Kasumi-1 (cell line): ENCODE measurements around the gene EVL.

Source experiments
- DNase-seq, 2 experiments: peaks; one replicate each; lab custom pipeline; 2025; lab: John Stamatoyannopoulos, UW

EVL gene

DNA sequence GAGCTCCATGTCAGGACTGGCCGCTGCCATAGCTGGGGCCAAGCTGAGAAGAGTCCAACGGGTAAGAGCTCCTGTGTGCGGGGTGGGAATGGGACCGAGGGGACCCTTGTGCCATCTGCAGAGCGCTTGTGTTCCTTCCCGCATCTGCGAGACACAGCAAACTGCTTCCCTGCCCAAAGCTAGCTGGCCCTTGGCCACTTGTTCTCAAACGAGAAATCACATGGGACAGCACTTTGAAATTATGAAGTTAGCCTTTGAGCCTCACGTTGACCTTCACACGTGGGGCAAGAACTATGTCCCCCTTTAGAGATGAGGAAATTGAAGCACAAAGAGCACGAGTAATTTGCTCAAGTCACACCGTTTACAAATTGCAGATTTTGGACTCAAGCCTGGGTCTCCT, 63.5 kb downstream of the EVL start:
- DNase-seq = no peak

DNA sequence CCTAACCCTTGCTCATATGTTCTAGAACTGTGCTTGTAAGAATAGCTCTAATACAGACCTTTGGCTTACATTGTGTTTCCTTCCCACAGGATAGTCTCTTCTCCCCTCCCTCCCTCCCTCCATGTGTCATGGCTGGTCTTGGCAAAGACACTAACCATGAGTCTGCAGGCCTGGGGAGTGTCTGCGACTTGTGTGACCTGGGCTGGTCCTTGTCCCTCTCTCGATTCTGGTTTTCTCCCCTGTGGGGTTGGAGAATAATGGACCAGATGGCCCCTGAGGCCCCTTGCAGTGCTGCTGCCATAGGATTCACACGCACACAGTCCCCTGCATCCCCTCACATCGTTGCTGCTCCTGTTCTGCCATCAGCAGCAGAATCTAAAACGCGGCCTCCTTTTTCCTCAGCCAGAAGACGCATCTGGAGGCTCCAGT, 64.0 kb downstream of the EVL start:
- DNase-seq = no peak

DNA sequence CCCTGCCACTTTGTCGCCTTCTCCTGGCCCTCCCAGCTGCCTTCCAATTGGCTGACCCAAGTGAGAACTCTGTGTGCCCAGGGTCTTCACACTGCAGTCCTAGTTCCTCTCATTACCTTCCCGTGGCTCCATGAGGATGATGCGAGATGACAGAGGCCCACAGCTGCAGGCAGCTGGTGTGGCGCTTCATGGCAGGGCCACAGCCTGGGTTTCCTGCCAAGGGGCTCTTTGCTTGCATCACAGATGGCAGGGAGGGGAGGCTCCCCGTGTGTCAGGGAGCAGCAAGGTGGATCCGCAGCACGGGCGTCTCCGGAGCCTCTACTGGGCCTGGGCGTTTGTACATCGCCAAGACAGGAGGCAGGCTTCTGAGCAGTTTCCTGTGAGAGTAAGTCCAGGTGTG, 65.3 kb downstream of the EVL start:
- DNase-seq = no peak

DNA sequence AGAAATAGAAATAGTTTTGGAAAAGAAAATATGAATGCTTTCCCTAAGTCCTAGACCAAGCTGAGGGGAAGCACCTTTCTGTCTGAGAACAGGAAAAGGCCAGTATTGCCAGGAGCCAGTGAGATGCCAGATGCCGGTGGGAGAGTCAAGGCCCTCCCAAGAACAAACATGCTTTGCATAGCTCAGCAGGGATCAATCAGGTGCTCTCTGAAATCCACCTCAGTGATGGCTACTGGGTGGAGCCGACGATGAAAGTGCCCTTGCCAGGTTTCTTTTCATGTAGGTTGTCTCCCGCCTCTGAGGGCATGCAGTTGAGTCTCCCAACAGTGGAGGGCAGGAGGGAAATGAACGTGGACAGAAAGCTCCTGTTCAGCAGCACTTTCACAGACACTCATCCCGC, 66.0 kb downstream of the EVL start:
- DNase-seq = no peak

DNA sequence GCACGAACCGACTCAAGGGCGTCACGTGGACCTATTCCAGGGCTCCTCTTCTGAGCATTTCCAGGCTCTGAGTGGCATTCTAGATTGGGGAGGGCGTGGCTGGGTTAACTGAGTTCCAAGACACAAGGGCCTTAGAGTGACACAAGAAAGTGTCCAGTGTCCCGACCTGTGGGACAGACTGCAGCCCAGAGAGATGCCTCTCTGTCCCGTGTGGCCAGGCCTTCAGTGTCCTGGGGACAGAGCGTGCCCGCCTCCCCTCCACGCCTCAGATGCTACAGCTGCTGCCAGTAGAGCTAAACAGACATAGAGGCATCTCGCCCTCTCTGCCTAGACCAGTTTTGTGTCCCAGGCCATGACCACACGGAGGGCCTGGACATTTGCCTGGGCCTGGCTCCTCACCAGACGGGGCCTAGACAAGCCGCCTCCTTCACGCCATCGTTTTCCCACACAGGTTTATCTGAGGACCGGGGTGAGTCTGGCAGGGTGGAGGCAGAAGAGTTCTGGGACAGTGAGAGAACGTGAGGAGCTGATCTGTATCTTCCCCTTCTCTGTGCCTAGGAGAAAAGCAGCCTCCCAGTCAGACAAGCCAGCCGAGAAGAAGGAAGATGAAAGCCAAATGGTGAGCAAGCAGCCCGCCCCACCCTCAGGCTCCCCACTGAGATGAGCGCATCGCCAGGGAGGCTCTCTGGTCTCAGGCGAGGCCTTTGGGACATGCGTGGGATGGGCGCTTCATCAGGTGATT, 67.1 kb downstream of the EVL start:
- DNase-seq = no peak

DNA sequence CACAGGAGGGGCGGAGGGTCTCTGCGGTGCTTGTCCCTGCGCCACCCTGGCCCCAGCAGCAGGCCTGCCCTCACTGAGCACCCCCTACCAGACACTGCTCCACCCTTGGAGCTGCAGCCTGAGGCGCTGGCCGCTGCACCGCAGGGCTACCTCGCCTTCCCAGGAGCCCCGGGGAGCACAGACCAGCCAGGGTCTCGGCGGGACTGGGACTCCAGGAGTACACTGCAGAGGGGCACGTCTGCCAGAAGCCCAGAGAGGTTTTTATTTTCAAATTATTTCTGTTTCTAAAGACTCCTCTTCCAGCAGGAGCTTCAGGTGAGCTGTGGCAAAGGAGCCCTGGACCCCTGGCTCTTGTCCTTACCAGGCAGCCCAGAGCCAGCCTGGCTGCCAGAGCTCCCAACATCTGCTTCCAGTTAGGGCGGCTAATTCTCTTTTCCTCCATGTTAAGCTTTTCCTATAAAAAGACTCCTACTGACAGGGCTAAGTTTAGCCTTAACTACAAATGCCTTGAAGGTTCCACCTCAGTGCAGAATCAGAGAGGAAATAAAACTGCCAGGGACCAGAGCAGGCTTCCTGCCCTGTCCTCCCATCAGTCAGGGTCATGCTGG, 67.8 kb downstream of the EVL start:
- DNase-seq = no peak

DNA sequence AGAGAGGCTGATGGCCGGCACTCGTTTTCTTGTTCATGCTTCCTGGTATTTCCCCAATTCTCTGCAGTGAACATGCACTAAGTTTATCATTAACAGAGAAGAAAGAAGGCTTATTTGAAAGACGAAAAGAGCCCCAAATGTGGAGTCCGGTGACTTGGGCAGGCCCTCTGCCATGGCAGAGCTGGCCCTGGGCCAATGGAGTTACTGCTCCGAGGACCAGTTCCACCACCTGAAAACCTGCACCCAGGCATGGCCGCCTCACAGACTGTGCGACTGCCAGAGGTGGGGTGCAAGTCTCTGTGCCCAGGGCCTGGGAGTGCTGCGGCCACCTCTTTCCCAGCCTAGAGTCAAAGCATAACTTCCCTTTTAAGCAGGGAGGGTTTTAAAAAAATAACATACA, 69.4 kb downstream of the EVL start:
- no peak for DNase-seq

DNA sequence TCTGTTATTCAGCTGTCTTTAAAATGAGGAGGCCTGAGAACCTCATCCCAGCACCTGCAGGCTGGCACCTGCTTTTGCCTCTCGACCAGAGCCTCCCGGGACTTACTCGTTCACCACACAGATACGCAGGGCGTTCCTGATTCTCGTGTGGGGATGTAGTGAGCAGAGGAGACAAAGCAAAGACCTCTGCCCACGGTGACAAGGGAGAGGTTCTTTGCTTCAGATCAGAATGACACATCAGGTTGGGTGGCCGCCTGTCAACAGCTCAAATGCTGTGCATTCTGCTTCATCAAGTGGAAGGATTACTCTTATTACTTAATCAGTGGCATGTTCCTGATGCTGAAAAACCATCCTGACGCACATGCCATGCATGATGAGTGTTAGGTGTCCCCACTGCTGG, 69.9 kb downstream of the EVL start:
- no peak for DNase-seq

DNA sequence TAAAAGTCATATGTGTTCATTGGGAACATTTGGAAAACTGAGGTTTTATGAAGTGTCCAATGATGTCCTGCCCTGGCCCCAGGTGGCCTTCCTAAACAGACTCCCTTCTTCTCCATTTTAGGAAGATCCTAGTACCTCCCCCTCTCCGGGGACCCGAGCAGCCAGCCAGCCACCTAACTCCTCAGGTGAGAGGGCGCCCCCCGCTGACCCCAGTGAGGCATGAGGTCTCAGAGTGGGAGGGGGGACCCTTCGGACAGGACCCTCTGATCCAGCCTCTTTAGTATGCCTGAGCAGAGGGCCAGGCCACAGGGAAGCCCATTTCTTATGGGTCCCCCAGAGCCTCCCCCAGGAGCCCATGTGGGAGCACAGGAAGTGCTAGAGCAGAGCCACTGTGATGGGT, 70.6 kb downstream of the EVL start:
- DNase-seq = no peak

DNA sequence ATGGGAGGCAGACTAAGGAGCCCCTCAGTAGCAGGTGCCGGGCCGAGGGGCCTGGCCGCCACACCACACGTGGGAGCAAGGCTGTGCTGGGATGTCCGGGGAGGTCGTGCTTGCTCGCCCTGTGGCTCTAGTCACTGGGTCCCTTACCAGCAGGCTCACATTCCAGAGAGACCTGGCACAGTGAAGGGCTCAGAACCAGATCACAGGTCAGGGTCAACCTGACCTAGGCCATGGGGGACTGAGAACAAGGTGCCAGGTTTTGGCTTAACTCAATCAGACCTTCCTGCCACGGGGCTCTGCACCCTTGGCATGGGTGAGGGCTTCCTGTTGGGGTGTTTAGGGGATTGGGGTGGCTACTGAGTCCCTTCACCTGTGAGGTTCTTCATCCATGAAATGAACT, 72.0 kb downstream of the EVL start:
- no peak for DNase-seq

DNA sequence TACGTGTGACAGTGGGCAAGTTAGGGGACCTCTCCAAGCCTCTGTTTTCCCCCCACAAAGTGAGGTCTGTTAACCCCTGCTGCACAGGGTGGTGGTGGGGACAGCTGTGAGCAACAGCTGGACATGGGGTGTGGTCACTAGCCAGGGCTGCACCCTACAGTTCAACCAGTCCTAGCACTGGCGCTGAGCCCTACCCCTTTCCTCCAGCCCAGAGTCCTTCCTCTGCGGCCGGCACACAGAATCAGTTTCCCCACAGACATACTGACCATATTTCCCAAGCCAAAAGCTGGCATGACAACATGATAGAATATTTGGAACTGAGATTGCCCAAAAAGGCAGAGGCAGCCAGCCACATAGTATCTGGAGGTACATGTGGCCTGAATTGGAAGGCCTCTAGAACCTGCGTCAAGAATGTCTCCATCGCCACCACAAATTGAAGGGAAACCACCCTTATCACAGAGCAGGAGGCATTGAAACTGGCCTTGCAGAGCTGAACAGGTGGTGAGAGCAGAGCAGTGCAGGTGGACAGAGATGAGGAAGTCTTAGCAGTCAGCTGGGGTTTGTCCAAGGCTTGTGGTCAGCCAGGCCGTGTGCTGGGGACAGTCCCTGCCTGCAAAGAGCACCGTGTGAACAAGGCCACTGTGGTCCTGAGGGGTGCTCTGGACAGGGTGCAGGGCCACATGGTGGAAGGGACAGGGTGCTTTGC, 73.0 kb downstream of the EVL start:
- DNase-seq = no peak

DNA sequence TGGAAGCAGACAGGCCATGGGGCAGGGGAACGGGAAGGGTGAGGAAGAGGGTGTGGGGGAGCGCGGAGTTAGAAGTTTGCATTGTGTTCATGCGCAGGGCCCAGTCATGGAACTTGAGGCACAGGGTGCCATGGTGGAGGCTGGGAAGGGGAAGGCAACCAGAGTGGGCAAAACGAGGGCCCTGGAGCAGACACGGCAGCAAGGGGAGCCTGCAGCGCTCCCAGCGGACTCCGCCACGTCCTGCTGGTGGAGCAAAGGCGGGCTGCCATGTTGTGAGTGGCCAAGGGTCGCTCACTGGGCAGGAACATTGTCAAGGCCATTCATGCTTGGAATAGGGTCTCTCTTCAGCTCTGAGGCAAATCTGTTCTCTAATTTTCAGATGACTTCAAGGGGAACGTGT, 73.7 kb downstream of the EVL start:
- DNase-seq = no peak

DNA sequence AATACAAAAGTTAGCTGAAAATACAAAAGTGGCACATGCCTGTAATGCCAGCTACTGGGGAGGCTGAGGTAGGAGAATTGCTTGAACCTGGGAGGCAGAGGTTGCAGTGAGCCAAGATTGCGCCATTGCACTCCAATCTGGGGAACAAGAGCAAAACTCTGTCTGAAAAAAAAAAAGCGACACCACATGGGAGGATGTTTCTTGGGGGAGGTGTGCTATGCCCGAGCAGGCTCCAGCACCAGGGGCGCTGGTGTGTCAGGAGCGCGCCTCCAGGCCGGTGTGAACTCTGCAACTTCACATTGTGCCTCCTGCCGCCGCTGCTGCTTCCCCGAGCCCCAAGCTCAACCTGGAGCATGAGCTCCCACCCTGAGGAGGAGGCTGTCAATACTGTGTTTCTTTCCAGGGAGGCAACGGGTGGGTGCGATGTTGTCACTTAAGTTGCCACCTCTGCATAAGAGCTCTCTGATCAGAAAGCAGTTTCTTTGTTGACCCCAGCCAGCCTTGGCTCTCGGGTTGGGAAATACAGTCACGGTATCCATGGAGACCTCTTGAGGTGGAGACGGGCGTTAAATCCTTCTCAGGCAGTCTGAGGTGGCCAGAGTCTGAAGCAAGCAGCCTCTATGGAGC, 75.3 kb downstream of the EVL start:
- peak; percentile 12 to 27 for DNase-seq

DNA sequence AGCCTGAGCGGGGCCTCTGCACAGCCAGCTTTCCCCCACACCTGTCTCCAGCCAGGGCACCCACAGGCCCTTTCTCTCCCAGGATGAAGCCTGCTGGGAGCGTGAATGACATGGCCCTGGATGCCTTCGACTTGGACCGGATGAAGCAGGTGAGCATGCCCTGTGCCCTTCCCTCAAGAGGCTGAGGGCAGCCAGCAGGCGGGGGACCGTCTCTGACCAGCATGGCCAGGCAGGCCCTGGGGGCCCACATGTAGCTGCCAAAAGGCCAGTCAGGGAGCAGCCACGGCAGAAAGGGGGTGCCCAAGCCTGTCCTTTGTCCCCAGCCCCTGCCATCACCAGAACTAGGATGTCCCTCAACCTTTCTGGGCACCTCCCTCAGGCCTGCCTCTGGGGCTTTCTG, 75.9 kb downstream of the EVL start:
- DNase-seq = no peak

DNA sequence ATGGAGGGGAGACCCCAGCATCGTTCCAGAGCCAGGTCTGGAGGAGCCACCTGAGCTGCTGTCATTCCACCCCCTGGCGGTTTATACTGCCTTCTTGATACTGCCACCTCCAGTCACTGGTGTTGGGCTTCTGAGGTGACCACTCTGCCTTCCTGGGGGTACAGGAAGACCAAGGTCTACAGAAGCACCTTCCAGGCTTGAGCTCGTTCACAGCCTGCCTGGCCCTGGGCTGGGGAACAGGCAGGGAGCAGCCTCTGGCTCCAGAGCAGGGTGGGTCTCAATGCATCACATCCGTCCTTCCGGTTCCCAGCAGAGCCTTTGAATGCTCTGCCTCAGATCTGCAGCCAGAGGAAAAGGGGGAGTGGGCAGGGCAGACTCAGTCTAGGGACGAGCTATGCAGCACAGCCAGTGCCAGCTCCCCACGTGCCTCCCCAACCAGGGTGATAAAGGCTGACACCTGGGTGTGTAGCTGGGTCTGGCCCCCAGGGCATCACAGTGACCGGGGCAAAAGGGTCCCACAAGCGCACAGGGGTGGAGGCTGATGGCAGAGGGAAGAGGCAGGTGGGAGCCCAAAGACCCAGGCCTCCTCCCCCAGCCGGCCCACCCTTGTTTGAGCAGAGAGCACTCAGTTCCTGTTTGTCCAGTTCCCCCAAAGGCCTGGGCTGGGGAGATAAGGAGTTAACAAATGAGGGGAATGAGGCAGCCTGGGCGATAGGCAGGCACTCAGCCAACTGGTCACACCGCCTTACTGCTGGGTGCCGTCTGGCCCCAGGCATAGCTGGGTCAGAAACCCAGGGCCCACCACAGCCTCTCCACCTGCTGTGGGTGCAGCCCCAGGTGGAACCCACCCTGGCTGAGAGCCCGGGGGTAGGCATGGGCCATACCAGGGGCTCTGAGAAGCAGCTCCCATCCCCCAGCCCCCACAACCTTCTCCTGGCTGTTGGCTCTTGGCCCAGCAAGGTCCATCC, 77.1 kb downstream of the EVL start:
- DNase-seq = no peak

DNA sequence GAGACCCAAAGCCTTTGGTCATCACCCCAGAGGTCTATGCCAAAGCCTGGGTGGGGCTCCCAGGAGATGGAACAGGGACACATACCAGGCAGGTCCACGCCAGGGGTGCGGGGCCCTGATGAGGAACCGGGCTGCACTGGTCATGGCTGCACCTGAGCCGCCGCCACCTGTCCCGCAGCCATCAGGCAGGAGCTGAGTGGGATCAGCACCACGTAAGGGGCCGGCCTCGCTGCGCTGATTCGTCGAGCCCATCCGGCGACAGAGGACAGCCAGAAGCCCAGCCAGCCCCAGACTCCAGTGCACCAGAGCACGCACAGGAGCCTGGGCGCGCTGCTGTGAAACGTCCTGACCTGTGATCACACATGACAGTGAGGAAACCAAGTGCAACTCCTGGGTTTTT, 78.3 kb downstream of the EVL start:
- no peak for DNase-seq

DNA sequence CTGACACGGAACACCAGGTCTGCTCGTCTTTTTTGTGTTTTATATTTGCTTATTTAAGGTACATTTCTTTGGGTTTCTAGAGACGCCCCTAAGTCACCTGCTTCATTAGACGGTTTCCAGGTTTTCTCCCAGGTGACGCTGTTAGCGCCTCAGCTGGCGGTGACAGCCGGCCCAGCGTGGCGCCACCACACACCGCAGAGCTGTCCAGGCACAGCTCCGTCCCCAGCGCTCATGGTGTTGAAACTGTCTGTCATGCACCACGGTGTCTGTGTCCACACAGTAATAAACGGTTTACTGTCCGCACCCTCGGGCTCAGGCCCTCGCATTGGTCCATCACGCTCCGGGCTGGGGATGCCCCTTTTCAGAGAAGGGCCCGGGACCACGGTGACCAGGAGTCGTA, 78.7 kb downstream of the EVL start:
- DNase-seq = no peak

DNA sequence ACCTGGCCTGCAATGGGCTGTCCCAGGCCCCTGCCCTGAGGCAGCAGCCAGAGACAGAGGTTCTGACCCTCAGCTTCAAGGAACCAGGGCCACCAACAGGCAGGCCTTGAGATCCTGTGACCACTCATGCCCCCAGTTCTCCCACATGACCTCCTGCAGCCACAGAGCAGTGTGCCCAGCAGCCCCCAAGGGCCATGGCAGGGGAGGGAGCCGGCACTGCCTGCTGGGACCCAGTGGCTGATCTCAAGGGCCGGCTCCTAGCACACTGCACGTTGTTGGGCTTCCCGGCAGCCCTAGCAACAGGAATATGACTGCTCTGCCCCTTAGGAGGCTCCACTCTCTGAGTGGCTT, 79.4 kb downstream of the EVL start:
- DNase-seq = no peak

DNA sequence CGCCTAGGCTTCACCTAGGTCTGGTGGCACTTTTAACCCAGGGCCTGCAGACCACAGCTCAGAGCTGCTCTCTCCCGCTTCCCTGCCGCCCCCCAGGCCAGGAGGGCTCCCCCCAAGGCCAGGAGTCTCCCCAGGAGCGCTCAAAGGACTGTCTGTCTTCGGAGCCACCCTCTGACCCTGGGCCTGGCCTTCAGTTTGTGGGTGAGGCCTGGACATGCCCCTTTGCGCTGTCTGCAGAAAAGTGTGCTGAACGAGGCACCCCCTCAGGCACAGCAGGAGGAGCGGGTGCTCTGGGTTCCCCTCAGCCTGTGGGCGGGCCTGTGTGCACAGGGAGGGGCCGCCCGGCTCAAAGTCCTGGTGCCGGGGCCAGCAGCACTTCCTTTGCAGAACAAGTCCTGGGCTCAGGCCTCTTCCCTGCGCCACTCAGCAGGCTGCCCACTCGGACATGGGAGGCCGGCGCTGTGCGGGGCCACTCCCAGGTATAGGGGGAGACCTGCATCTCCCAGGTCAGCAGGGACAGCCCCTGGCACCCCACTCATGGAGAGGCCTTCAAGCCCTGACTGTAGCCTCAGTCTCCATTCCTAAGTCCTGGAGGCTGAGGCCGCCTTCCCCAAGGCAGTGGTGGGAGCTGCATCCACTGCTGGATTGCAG, 79.9 kb downstream of the EVL start:
- no peak for DNase-seq

DNA sequence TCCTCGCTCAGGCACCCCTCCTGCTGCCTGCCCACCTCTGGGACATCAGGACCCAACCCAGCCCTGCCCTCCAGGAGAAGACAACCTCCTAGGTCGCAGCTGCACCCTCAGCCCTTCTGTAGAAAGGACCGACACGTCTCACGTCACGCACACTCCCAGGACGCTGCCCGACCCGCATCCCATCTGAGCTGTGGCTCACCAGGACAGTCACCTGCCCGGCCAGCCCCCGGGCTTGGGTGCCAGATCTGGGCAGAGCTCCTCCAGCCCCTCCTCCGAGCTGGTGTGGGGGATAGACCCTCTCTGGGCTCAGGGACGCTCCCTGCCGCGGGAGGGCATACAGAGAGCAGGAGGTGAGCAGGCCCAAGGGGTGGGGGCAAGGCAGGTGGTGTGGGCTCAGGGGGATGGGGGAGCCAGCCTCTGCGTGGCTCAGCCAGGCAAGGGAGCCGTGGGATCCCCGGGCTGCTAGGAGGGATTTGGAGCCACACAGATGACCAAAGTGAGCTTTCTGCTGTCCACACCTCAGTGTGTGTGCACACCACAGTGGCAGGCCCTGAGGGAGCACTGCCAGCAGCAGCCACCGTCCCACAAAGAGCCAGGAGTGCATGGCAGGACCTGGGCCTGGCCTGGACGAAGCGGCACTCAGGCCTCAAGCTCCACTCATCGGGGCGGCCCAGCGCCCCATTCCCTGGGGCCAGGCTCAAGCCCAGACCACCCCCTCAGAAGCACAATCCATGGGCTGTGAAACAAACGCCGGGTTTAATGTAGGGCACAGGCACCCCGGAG, 80.7 kb downstream of the EVL start:
- no peak for DNase-seq
